ENCODE results near the gene TAC3.

TAC3 gene

DNA sequence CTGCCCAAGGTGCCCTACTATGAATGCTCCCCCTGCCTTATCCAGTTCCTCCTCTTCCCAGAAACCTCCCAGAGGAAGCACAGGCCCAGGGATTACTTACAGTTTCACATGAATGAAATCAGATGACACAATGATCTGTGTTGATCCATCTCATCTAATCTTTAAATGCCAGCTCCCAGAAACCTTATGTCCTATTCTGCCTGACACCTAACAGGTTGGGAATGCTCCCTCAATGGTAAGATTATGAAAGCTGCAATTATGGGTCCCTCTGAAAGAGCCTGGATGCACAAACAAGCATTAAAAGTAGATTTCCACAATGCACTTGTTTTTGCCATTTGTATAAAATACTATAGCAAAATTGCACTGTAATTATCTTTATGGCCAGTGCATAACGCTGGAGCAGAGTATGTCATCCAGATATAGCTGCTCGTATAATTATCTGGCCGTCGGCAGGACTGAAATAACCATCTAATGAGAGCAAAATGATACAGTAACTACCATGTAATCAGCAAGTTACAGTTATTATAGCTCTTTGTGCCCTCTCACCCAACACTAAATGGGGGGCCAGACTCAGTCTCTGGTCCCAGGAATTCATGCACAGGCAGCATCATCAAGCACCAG lies 5.6 kb downstream of the TAC3 start:
- TF ChIP-seq EGR1 (IDR thresholded peaks at IDR 0.05), result no peak

DNA sequence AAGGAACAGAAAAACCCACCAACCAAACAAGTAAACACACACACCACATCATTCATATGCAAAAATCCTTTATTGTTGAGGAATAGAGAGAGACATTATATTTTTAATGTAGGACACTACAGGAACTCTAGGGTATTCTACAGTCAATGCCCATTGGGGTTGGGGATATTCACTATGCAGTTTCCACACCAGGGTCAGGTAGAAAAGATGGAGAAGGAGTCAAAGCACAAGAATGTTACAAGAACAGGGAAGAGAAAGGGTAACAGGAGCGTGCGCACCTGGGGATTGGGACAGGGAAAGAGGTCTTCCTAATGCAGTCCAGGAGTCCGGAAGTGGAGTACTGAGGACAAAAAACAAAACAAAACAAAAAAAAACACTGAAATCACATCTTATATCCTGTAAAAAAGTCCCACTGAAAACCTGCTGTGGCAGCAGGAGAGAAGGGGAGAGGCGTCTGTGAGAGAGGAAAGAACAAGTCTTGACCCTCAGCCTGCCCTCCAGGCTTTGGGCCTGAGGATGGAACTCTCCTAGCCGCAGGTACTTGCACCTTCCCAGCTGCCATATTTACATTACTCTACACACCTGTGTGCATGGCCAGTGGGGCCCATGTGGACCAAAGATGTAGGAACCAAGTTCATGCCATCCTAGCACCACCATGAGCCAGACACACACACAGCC lies 6.2 kb downstream of the TAC3 start:
- TF ChIP-seq, protein P1, sequence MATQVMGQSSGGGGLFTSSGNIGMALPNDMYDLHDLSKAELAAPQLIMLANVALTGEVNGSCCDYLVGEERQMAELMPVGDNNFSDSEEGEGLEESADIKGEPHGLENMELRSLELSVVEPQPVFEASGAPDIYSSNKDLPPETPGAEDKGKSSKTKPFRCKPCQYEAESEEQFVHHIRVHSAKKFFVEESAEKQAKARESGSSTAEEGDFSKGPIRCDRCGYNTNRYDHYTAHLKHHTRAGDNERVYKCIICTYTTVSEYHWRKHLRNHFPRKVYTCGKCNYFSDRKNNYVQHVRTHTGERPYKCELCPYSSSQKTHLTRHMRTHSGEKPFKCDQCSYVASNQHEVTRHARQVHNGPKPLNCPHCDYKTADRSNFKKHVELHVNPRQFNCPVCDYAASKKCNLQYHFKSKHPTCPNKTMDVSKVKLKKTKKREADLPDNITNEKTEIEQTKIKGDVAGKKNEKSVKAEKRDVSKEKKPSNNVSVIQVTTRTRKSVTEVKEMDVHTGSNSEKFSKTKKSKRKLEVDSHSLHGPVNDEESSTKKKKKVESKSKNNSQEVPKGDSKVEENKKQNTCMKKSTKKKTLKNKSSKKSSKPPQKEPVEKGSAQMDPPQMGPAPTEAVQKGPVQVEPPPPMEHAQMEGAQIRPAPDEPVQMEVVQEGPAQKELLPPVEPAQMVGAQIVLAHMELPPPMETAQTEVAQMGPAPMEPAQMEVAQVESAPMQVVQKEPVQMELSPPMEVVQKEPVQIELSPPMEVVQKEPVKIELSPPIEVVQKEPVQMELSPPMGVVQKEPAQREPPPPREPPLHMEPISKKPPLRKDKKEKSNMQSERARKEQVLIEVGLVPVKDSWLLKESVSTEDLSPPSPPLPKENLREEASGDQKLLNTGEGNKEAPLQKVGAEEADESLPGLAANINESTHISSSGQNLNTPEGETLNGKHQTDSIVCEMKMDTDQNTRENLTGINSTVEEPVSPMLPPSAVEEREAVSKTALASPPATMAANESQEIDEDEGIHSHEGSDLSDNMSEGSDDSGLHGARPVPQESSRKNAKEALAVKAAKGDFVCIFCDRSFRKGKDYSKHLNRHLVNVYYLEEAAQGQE (IDR thresholded peaks at IDR 0.05; ENCODE audit: low read depth), result no peak
- TF ChIP-seq FOXM1 (IDR thresholded peaks at IDR 0.05; ENCODE audit: borderline replicate concordance, low read depth), result no peak
- no peak for TF ChIP-seq TCF12 (IDR thresholded peaks at IDR 0.05; ENCODE audit: low read depth)
- no peak for TF ChIP-seq NFIC (IDR thresholded peaks at IDR 0.05)
- TF ChIP-seq CREB1 (IDR thresholded peaks at IDR 0.05; ENCODE audit: low read depth), result no peak
- TF ChIP-seq EGR1 (IDR thresholded peaks at IDR 0.05), result no peak
- no peak for TF ChIP-seq RAD21 (IDR thresholded peaks at IDR 0.05; ENCODE audit: low read depth)
- TF ChIP-seq YY1 (IDR thresholded peaks at IDR 0.05; ENCODE audit: low read depth), result no peak
- no peak for TF ChIP-seq EP300 (IDR thresholded peaks at IDR 0.05; ENCODE audit: borderline replicate concordance)
- TF ChIP-seq MAX (IDR thresholded peaks at IDR 0.05), result no peak
- no peak for TF ChIP-seq CEBPB (IDR thresholded peaks at IDR 0.05)
- no peak for TF ChIP-seq TAF1 (IDR thresholded peaks at IDR 0.05; ENCODE audit: low read depth)
- TF ChIP-seq TEAD4 (IDR thresholded peaks at IDR 0.05), result no peak

DNA sequence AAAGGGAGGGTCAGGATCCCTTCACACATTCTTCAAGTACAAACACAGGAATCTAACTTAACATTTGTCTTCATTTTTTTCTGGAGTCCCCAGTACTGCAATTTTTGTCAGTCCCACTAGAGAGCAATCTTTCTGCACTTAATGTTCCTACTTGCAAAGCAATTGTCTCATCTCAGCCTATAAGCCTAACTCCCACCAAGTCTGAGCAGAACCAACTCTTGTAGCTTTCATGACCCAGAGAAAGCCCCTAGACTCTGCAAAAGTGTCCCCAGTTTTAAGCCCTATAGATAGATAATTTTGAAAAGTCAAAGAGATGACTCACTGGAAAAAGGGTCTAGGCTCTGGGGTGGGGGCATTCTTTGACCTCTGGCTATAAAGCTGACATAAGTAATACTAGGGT lies 8.2 kb downstream of the TAC3 start:
- peak; percentile 91 for TF ChIP-seq RAD21 (IDR thresholded peaks at IDR 0.05; ENCODE audit: low read depth)
- no peak for TF ChIP-seq TCF12 (IDR thresholded peaks at IDR 0.05; ENCODE audit: low read depth)

DNA sequence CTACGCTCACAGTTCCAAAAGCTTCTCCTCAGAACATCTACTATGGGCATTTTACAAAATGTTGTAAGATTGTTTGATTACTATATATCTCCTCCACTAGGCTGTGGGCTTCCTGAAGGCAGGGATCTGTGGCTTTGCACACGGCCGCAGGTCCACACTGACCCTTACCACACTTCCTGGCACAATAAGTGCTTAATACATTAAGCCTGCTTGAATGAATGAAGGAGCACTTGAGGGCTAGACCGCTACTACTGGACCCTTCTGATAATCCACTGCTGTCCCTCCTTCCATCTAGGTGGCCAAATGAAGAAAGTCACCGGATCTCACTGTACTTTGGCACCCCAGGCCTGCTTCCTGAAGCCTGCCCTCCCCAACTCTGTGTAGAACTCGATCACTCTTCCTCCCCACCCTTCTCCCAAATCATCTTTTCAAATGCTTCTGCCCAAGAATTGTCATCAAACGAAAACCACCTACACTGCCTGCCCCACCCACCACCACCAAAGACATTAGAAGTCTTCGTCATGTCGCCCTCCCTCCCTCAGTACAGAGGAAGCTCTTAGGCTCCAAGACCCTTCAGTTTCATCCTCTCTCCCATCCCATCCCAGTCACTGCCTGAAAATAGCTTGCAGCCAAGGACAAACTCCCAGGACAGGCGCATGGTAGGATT lies 9.4 kb downstream of the TAC3 start:
- TF ChIP-seq TAF1 (IDR thresholded peaks at IDR 0.05; ENCODE audit: low read depth) (no peak), EGR1 (IDR thresholded peaks at IDR 0.05) (no peak), RAD21 (IDR thresholded peaks at IDR 0.05; ENCODE audit: low read depth) (no peak), TEAD4 (IDR thresholded peaks at IDR 0.05) (no peak), NFIC (IDR thresholded peaks at IDR 0.05) (no peak), YY1 (IDR thresholded peaks at IDR 0.05; ENCODE audit: low read depth) (no peak), CEBPB (IDR thresholded peaks at IDR 0.05) (no peak), EP300 (IDR thresholded peaks at IDR 0.05; ENCODE audit: borderline replicate concordance) (no peak), TCF12 (IDR thresholded peaks at IDR 0.05; ENCODE audit: low read depth) (no peak)

GRCh38 chr12:57005980-57006808 lies 10.1 kb downstream of the TAC3 start, which contains the start of gene ZBTB39:
TSS of gene ZBTB39 (minus strand) at chr12:57006546. CDS start at chr12:57004917, 1,629 bp downstream.
- TF ChIP-seq, protein P2, sequence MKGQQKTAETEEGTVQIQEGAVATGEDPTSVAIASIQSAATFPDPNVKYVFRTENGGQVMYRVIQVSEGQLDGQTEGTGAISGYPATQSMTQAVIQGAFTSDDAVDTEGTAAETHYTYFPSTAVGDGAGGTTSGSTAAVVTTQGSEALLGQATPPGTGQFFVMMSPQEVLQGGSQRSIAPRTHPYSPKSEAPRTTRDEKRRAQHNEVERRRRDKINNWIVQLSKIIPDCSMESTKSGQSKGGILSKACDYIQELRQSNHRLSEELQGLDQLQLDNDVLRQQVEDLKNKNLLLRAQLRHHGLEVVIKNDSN (IDR thresholded peaks at IDR 0.05), result no peak
- TF ChIP-seq TAF1 (IDR thresholded peaks at IDR 0.05; ENCODE audit: low read depth) (peak; percentile 43; the same call in 1 of the 2 replicates), ZBTB7A (IDR thresholded peaks at IDR 0.05; ENCODE audit: low read depth) (peak; percentile 80; the same call in 1 of the 2 replicates)

DNA sequence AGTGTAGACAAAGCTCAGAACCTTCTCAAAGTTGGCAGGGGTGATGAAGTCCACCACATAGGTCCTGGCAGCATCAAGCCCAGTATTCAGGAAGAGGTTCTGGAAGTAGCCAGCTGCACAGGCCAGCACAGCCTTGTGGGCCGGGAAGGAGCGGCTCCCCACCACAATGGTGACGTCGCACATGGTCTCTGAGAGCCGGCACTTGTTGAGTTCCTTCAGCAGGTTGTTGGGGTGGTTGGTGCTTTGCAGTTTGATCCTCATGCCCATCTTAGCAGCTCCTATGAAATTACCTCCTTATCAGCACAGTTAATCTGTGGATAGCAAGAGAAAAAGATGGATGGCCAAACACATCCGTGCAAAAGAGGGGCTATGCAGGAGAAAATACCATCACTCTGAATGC lies 11.7 kb downstream of the TAC3 start:
- no peak for TF ChIP-seq EGR1 (IDR thresholded peaks at IDR 0.05)
- TF ChIP-seq MAX (IDR thresholded peaks at IDR 0.05), result no peak

DNA sequence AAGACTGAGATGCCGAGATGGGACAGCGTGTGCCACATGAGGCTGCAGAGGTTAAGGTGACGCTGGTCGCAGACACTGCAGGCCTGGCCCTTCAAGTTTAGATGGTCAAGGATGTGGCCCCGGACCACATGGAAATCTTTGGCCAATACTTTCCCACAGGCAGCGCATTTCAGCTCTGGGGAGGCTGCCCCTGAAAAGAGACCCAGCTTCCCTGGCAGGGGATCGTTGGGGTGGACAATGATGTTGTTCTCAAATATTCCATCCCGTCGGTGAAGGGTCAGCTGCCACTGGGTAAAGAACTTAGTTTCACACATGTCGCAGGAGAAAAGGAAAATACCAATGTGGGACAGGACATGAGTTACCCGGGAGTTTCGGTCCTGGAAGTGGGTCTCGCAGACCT lies 12.9 kb downstream of the TAC3 start:
- TF ChIP-seq ZBTB7A (IDR thresholded peaks at IDR 0.05; ENCODE audit: low read depth) (no peak), EGR1 (IDR thresholded peaks at IDR 0.05) (no peak), YY1 (IDR thresholded peaks at IDR 0.05; ENCODE audit: low read depth) (no peak), FOXM1 (IDR thresholded peaks at IDR 0.05; ENCODE audit: borderline replicate concordance, low read depth) (no peak), NFIC (IDR thresholded peaks at IDR 0.05) (no peak), MAX (IDR thresholded peaks at IDR 0.05) (no peak), EP300 (IDR thresholded peaks at IDR 0.05; ENCODE audit: borderline replicate concordance) (no peak), TAF1 (IDR thresholded peaks at IDR 0.05; ENCODE audit: low read depth) (no peak), TEAD4 (IDR thresholded peaks at IDR 0.05) (no peak), CREB1 (IDR thresholded peaks at IDR 0.05; ENCODE audit: low read depth) (no peak)
- TF ChIP-seq, protein P2 (IDR thresholded peaks at IDR 0.05), result no peak
- TF ChIP-seq, protein P1 (IDR thresholded peaks at IDR 0.05; ENCODE audit: low read depth), result no peak

Data from Ishikawa (cell line).